ENCODE data around the gene LTBP2.

LTBP2 gene

DNA sequence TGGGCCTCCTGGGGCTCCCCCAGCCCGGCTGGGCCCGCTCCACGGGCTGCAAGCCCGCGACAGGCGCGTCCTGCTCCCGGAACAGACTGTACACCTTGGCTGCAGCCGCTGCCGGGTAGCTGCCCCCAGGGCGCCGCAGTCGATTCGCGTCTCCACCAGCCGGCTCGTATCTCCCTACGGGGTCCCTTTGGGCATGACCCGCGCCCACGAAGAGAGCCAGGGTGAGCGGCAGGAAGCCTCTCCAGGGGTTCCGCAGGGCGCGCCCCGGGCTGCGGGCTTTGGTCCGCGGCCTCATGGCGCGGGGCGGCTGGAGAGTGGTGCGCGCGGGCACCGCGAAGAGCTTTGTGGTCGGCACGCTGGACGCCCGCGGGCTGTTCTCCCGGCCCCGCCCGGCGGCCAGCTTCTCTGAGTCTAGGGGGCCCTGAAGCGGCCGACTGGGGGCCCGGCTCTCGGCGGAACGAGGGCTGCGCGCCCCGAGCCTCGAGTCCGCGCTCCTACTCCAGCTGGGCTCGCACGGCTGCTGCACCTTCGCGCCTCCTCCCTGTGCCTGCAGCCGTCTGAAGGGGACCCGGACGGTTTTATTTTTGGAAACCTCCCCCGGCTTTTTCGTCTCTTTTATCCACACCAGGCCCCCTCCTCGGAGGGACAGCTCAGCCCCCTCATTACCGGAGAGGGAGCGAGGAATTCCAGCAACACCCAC lies at the start of gene LTBP2:
TSS of gene LTBP2 (minus strand) at position 588 of the 700 bp plus-strand sequence. CDS start at position 295, 293 bp downstream.
- no peaks in the 10 kb centered on the region for H3K9me3 Mint-ChIP-seq
- no peaks in the 10 kb centered on the region for H3K36me3 Mint-ChIP-seq (ENCODE audit: low read depth)
- no peak within 1 kb of the TSS for H3K27ac Mint-ChIP-seq
- H3K4me3 Mint-ChIP-seq = peak within 1 kb of the TSS; percentile 60
- H3K4me1 Mint-ChIP-seq (ENCODE audit: low read depth) = peaks cover 37% of the 10 kb centered on the region
- H3K27me3 Mint-ChIP-seq = peaks cover 42% of the 10 kb centered on the region

GRCh38 chr14:74660863-74661262 lies 48.8 kb upstream of the LTBP2 start:
- Mint-ChIP-seq H3K36me3 (ENCODE audit: low read depth) (peaks cover 52% of the 10 kb centered on the region), H3K4me1 (ENCODE audit: low read depth) (no peaks in the 10 kb centered on the region), H3K27me3 (no peaks in the 10 kb centered on the region), H3K4me3 (no peak overlapping the region), H3K9me3 (no peaks in the 10 kb centered on the region), H3K27ac (peak overlapping the region; percentile 24)

DNA sequence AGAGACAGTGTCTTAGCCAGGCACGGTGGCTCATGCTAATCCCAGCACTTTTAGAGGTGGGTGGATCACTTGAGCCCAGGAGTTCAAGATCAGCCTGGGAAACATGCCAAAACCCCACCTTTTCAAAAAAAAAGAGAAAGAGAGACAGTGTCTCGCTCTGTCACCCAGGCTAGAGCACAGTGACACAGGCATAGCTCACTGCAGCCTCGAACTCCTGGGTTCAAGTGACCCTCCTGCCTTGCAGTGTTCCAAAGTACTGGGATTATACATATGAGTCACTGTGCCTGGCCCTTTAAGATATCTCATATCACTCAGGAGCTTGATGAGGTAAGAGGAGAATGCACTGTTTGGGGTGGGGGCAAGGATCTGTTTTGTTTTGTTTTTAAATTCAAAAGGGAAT lies 48.1 kb upstream of the LTBP2 start:
- no peak overlapping the region for H3K4me3 Mint-ChIP-seq
- H3K27ac Mint-ChIP-seq = no peak overlapping the region
- no peaks in the 10 kb centered on the region for H3K9me3 Mint-ChIP-seq
- H3K36me3 Mint-ChIP-seq (ENCODE audit: low read depth) = peaks cover 52% of the 10 kb centered on the region
- H3K27me3 Mint-ChIP-seq = no peaks in the 10 kb centered on the region
- no peaks in the 10 kb centered on the region for H3K4me1 Mint-ChIP-seq (ENCODE audit: low read depth)

DNA sequence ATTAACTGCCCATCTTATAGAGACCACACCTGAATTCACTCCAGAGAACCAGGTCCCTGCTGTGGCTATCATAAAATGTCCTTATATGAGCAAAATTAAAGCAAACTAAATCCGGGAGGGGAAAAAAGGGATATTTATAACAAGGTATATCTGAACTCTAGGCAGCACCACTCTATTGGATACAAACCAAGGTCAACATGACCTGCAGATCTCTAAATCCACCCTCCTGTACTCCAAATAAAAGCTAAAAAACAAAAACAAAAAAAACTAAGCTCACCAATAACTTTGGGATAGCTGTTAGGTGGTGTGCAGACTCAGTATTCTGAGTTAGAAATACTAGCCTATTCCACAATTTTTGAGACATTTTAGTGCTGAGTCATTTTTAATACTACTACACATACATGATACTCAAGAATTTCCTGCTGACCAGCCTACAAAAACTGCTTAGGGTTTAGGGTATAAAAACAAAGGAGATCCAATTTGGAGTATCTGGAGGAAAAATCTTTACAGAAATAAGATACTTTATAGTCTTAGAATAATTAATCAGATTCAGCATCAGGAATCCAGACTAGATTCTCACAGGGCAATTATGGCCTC lies 46.6 kb upstream of the LTBP2 start:
- Mint-ChIP-seq H3K27ac (no peak overlapping the region), H3K4me1 (ENCODE audit: low read depth) (peaks cover 3% of the 10 kb centered on the region), H3K36me3 (ENCODE audit: low read depth) (peaks cover 42% of the 10 kb centered on the region), H3K27me3 (no peaks in the 10 kb centered on the region), H3K4me3 (no peak overlapping the region), H3K9me3 (no peaks in the 10 kb centered on the region)

DNA sequence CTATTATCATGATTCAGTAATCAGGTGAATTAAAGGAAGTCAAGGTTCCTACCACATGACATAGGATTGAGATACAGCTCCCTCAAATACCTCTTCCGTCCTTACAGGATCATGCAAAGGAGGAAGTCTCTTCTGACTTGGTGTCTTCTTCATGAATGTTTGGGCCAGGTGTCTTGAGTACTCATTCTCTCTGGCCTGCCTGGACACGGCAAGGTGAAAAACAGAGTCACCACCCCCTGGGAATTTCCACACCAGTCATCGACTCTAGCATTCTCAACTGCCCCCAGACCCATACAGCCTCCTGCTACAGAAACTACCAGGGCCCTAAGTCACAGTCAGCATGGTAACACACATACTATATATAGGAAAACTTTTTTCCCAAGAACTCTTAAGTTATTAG lies 44.9 kb upstream of the LTBP2 start:
- Mint-ChIP-seq H3K36me3 (ENCODE audit: low read depth) (peaks cover 31% of the 10 kb centered on the region), H3K9me3 (no peaks in the 10 kb centered on the region), H3K4me3 (no peak overlapping the region), H3K27me3 (no peaks in the 10 kb centered on the region), H3K27ac (no peak overlapping the region), H3K4me1 (ENCODE audit: low read depth) (peaks cover 3% of the 10 kb centered on the region)

DNA sequence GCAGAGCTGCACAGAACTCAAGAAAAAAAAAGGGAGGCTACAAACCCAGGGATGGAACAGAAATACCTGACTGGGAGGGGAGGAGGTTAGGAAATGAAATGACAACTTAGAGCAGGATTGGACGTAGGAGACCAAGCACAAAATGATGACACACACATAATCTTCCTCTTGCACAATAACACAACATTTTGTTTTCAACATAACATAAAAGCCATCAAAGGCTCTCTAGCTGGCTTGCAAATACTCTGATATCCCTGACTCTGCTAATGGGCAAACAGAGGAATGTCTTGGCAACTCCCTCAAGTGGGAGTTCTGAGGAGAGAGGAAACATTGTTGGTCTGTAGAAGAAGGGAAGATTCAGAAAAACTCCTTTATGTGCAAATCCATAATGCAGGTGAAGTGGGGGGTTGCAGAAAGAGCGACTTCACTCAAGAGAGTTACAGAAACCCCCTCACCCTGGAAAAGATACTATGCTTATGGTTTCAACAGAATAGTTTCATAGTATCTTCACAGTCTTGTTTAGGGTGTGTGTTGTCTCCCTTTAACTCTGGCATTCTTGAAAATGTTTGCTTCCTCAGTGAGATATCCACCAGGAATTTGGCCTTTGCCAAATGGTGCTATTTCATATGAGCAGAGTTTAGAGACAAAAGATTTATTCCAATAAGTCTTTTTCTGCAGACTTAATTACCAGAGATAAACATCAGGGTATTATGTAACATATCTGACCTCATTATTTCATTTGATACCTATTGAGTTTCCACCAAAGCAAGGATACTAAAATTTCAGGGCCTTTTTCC lies 43.8 kb upstream of the LTBP2 start:
- H3K36me3 Mint-ChIP-seq (ENCODE audit: low read depth) = peaks cover 23% of the 10 kb centered on the region
- H3K9me3 Mint-ChIP-seq = no peaks in the 10 kb centered on the region
- no peak overlapping the region for H3K4me3 Mint-ChIP-seq

DNA sequence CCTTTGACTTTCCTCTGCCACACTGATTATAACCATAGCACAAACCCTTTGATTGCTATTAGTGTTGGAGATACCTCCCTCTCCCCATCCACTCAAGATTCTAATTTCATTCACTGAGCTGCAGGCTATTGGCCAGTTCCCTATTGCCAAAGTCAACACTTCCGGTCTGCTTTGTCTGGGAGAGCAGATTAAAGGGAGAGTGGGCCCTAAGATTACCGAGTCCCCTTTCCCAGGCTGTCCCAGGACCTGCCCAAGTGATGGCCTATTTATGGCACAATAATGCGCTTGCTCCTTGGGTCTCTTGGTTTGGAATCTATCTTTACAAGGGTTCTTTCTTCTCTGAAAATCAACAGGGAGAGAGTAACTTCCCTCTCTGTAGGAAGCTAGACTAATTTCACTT lies 42.9 kb upstream of the LTBP2 start:
- H3K9me3 Mint-ChIP-seq = no peaks in the 10 kb centered on the region
- H3K27me3 Mint-ChIP-seq = no peaks in the 10 kb centered on the region
- H3K36me3 Mint-ChIP-seq (ENCODE audit: low read depth) = peaks cover 19% of the 10 kb centered on the region
- no peak overlapping the region for H3K27ac Mint-ChIP-seq
- no peak overlapping the region for H3K4me3 Mint-ChIP-seq
- H3K4me1 Mint-ChIP-seq (ENCODE audit: low read depth) = peaks cover 9% of the 10 kb centered on the region

More for the DNA sequence above, 43.8 kb upstream of the LTBP2 start:
- no peak overlapping the region for H3K27ac Mint-ChIP-seq
- H3K27me3 Mint-ChIP-seq = no peaks in the 10 kb centered on the region
- H3K4me1 Mint-ChIP-seq (ENCODE audit: low read depth) = peaks cover 9% of the 10 kb centered on the region

GRCh38 chr14:74653386-74654138 lies 41.5 kb upstream of the LTBP2 start:
- Mint-ChIP-seq H3K9me3 (no peaks in the 10 kb centered on the region), H3K27ac (no peak overlapping the region), H3K36me3 (ENCODE audit: low read depth) (peaks cover 12% of the 10 kb centered on the region), H3K27me3 (no peaks in the 10 kb centered on the region), H3K4me3 (no peak overlapping the region), H3K4me1 (ENCODE audit: low read depth) (peaks cover 9% of the 10 kb centered on the region)

DNA sequence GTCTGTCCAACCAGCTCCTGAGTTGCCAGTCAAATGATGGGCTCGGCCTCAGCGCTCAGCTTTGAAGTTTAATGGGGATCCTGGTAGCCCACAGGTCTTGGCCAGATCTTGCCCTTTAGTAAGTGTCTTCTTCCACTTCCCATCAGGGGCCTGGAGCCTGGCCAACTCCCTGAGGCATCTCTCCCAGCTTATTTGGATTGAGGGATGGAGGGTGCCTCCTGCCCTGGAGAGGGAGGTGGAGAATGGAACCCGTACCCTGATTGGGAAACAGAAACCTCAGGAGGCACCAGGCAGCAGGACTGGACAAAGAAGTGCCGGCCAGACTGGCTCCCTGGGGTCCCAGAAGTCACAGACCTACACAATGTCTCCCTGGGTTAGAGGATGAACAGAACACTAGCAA lies 40.5 kb upstream of the LTBP2 start:
- Mint-ChIP-seq H3K27me3 (no peaks in the 10 kb centered on the region), H3K36me3 (ENCODE audit: low read depth) (peaks cover 12% of the 10 kb centered on the region), H3K4me1 (ENCODE audit: low read depth) (peaks cover 9% of the 10 kb centered on the region), H3K27ac (no peak overlapping the region), H3K9me3 (no peaks in the 10 kb centered on the region), H3K4me3 (no peak overlapping the region)

DNA sequence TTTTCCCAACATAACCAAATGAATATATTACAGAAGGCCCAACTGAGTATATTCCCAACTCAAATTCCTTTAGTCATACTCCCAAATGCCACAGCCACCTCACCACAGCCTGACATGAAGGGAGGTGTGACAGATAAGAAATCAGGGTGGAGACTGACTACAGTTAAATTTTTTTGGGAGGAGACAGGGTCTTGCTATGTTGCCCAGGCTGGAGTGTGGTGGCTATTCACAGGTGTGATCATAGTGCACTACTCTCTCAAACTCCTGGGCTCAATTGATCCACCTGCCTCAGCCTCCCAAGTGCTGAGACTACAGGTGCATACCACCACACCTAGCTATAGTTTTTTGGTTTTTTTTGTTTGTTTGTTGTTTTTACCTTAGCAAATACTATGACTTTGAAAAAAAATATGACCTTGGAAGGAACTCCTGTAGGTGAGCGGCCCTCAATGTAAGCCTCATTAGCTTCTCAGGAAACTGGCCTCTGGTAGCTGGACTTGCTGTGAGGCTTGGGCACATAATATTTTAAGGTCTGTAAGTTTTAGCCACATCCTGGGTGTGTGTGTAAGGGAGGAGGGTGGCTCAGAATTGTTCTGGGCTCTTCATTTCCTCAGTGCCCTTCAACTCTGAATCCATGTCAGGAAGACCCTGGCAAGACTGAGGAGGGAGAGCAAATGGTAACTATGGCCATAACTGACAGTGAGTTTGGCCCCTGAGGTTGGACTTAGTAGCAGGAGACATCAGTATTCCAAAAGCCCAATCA lies 39.1 kb upstream of the LTBP2 start:
- Mint-ChIP-seq H3K9me3 (no peaks in the 10 kb centered on the region), H3K4me1 (ENCODE audit: low read depth) (peaks cover 9% of the 10 kb centered on the region), H3K36me3 (ENCODE audit: low read depth) (peaks cover 6% of the 10 kb centered on the region), H3K4me3 (no peak overlapping the region), H3K27ac (no peak overlapping the region), H3K27me3 (no peaks in the 10 kb centered on the region)

DNA sequence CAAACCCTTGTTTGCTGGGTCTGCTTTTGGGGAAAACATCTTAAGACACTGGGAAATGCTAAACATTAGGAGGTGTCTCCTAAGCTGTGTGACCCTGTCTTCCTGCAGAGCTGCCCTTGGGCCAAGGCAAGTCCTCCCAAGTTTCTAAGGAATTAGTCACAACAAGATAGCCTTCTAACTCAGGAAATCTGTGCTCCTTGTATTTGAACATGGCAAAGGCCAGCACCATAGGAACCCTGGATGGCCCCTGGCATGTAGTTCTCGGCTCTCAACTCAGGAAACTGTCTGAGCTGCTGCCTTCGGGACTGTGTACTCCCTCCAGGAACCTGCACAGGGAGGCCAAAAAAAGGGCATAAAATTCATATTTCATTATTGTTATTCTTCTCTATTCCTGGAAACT lies 37.6 kb upstream of the LTBP2 start:
- Mint-ChIP-seq H3K4me1 (ENCODE audit: low read depth) (peaks cover 6% of the 10 kb centered on the region), H3K27ac (no peak overlapping the region), H3K4me3 (no peak overlapping the region), H3K9me3 (no peaks in the 10 kb centered on the region), H3K27me3 (no peaks in the 10 kb centered on the region), H3K36me3 (ENCODE audit: low read depth) (no peaks in the 10 kb centered on the region)

GRCh38 chr14:74649167-74649566 lies 37.1 kb upstream of the LTBP2 start:
- H3K9me3 Mint-ChIP-seq = no peaks in the 10 kb centered on the region
- H3K4me3 Mint-ChIP-seq = no peak overlapping the region
- H3K36me3 Mint-ChIP-seq (ENCODE audit: low read depth) = no peaks in the 10 kb centered on the region
- H3K27me3 Mint-ChIP-seq = no peaks in the 10 kb centered on the region
- H3K27ac Mint-ChIP-seq = no peak overlapping the region
- H3K4me1 Mint-ChIP-seq (ENCODE audit: low read depth) = peaks cover 6% of the 10 kb centered on the region

DNA sequence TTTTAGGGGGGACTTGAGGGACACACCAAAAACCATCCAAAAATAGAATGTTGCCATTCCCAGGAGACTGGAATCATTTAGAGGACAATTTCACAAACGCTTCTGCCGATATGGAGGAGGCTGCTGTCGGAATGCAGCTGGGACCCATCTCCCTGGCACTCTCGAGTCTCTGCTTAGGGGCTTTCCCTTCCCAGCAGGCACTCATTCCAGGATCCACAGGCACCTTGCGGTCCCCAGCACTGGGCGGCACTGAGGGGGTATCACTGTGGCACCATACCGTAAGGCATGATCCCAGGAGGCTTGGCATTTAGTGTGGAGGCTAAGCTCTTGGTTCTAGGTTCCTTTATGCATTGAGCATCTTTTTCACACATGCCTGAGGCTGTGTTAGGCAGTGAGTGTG lies 36.6 kb upstream of the LTBP2 start:
- no peaks in the 10 kb centered on the region for H3K27me3 Mint-ChIP-seq
- no peaks in the 10 kb centered on the region for H3K36me3 Mint-ChIP-seq (ENCODE audit: low read depth)
- H3K4me1 Mint-ChIP-seq (ENCODE audit: low read depth) = peaks cover 6% of the 10 kb centered on the region
- H3K27ac Mint-ChIP-seq = no peak overlapping the region
- H3K9me3 Mint-ChIP-seq = no peaks in the 10 kb centered on the region
- H3K4me3 Mint-ChIP-seq = no peak overlapping the region

GRCh38 chr14:74647678-74648461 lies 35.8 kb upstream of the LTBP2 start:
- Mint-ChIP-seq H3K9me3 (no peaks in the 10 kb centered on the region), H3K4me1 (ENCODE audit: low read depth) (peaks cover 6% of the 10 kb centered on the region), H3K4me3 (no peak overlapping the region), H3K27me3 (no peaks in the 10 kb centered on the region), H3K36me3 (ENCODE audit: low read depth) (no peaks in the 10 kb centered on the region), H3K27ac (no peak overlapping the region)
